Right cardiac atrium (tissue), 5 donors: ENCODE data around the gene THUMPD1. TPM values are rescaled to one million over a fixed set of nuclear protein-coding genes. Genes with fewer than 3 reads are reported as not detected.
"Not testable (repeated sequence)": the region's sequence is repeated elsewhere in the genome, so short reads cannot be mapped to it uniquely, and the experiment has no call there.

Source experiments
- ATAC-seq, 2 donors: fragments of 200-7000 bp; cut with Tn5 transposase; one replicate each; pipeline versions ENCODE4 v1.8.0 to v1.9.1; 2020; ENCODE audit warnings: moderate library complexity in 2 of 2, mild to moderate bottlenecking in 1 of 2
- DNase-seq, 3 donors: peaks; one replicate each; pipeline ENCODE4 v3.0.0-alpha.2; 2020
- H3K27ac ChIP-seq: one replicate; pipeline ENCODE4 v1.5.1; 2013; ENCODE audit warnings: mild to moderate bottlenecking, low read length, control low read depth, moderate library complexity
- H3K27me3 ChIP-seq: one replicate; pipeline ENCODE4 v1.6.1; 2013; ENCODE audit not compliant: control insufficient read depth, insufficient read depth
- H3K4me1 ChIP-seq: one replicate; pipeline ENCODE4 v1.6.1; 2013; ENCODE audit warnings: low read length; ENCODE audit not compliant: control insufficient read depth, insufficient read depth
- H3K4me3 ChIP-seq: one replicate; pipeline ENCODE4 v1.5.1; 2013; ENCODE audit warnings: low read length, control low read depth
- H3K9me3 ChIP-seq: one replicate; pipeline ENCODE4 v1.6.1; 2013; ENCODE audit warnings: low read length; ENCODE audit not compliant: control insufficient read depth
- WGBS: extraction: QIAGEN DNeasy Blood & Tissue Kit; methylation state at CpG from one replicate; pipeline ENCODE4 v1.1.7; 2013; 5-methylcytosine and 5-hydroxymethylcytosine counted together
- intact Hi-C, 4 donors: fragments of 100-400 bp; cut with DNase I; formaldehyde crosslinking; loops; one replicate each; pipeline versions ENCODE4 v1.11.0 to v1.14.0; 2022 to 2023
- polyA plus RNA-seq: library from polyadenylated mRNA; stranded (reverse); fragments of 200-250 nt; gene quantifications from one replicate; pipeline ENCODE4 v1.2.3, GENCODE V29; 2013
- total RNA-seq, 4 donors: library from RNA; stranded (reverse); fragmentation: NEBNext Ultra II Directional; extraction: Animal tissue kit (Norgen Biotek cat#: 25700); gene quantifications; one replicate each; pipeline ENCODE4 v1.2.1, GENCODE V29; 2021
- donor health status: healthy with polysubstance abuse.
- donor health status: DM: no; HTN: yes; CAD: no.
- donor health status: DM: no; HTN: no; CAD: no.
- donor health status: DM: no; HTN: yes; CAD: no; lungs with severe emphysema.
- donor health status: DM: yes; HTN: yes; CAD: no.

THUMPD1 gene
- total and polyA plus RNA-seq, 5 donors: 11.7 to 22.3 (median 21.9) TPM

- no peak for ATAC-seq
- Histone ChIP-seq H3K4me1 (no peaks in the 10 kb centered on the region), H3K9me3 (no peaks in the 10 kb centered on the region), H3K4me3 (no peak overlapping the region), H3K27ac (no peak overlapping the region), H3K27me3 (no peaks in the 10 kb centered on the region)
- no peak for DNase-seq
- 94% methylated on average over 2 of the region's 2 CpGs for WGBS
- intact Hi-C loops: no loop called here
Measured at GRCh38 chr16:20765732-20766131, 24.1 kb upstream of the THUMPD1 start.

DNA sequence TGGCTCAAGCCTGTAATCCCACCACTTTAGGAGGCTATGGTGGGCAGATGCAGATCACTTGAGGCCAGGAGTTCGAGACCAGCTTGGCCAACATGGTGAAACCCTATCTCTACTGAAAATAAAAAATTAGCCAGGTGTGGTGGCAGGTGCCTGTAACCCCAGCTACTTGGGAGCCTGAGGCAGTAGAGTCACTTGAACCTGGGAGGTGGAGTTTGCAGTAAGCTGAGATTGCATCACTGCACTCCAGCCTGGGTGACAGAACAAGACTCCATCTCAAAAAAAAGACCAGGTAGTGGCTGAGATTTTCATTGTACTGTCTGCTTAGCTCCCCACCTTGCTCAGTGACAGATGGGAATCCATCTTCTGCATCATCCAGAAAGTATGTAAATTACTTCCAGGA lies 22.8 kb upstream of the THUMPD1 start:
- WGBS: 66% methylated on average over 1 of the region's 1 CpG
- ATAC-seq, H3K4me3 ChIP-seq, H3K27me3 ChIP-seq, H3K9me3 ChIP-seq, H3K27ac ChIP-seq, intact Hi-C loops, H3K4me1 ChIP-seq, DNase-seq: not testable (repeated sequence)

GRCh38 chr16:20763461-20764232 lies 22.0 kb upstream of the THUMPD1 start, which contains the start of gene ACSM3:
Gene ACSM3, plus strand, starts transcription at chr16:20764014. Its CDS starts 6,021 bp downstream, at chr16:20770035.
- DNase-seq: peak in 1 of 3 donors; percentile 53
- intact Hi-C loops: no loop called here

DNA sequence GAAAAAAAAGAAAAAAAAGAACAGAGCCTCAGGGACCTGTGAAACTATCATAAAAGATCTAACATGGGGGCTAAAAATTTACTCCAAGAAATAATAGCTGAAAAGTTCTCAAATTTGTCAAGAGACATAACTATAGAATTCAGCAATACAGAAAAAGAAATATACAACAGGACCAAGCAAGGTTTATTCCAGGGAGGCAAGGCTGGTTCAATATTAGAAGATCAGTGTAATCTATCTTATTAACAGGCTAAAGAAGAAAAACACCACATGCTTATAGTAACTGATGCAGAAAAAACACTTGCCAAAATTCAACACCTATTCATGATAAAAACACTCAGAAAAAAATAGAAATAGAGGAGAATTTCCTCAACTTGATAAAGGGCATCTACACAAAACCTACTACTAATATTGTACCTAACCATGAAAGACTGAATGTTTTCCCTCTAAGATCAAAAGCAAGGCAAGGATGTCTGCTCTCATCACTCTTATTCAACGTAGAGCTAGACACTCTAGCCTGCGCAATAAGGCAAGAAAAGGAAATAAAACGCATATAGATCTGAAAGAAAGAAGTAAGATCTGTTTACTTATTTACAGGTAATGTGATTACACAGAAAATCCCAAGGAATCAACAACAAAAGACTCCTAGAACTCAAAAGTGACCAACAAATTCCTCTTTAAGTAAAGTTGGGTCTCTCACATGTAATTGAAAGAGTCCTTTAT lies 20.9 kb upstream of the THUMPD1 start:
- intact Hi-C loops: no loop called here
- 96% methylated on average over 3 of the region's 3 CpGs for WGBS
- no peak overlapping the region for H3K4me3 ChIP-seq

More at GRCh38 chr16:20763461-20764232, 22.0 kb upstream of the THUMPD1 start, which contains the start of gene ACSM3:
- 23% methylated on average over 10 of the region's 10 CpGs for WGBS
- no peaks in the 10 kb centered on the region for H3K9me3 ChIP-seq
- no peak within 1 kb of the TSS for H3K27ac ChIP-seq
- H3K4me3 ChIP-seq: peak within 1 kb of the TSS; percentile 46
- peak; percentile 95 to 97 for ATAC-seq
- H3K4me1 ChIP-seq: no peaks in the 10 kb centered on the region
- no peaks in the 10 kb centered on the region for H3K27me3 ChIP-seq

DNA sequence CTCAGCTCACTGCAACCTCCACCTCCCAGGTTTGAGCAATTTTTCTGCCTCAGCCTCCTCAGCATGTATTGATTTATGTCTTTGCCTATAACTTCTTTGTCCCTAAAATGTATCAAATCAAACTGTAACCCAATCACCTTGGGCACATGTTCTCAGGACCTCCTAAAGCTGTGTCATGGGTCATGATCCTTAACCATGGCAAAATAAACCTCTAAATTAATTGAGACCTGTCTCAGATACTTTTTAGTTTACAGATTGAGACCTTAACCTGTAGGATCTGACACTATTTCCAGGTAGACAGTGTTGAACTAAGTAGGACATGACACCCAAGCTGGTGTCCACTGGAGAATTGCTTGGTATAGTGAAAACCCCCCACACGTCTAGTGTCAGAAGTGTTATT lies 19.6 kb upstream of the THUMPD1 start:
- DNase-seq: no peak
- no peaks in the 10 kb centered on the region for H3K4me1 ChIP-seq
- no peak for ATAC-seq
- WGBS: 82% methylated on average over 1 of the region's 1 CpG
- intact Hi-C loops: no loop called here
- H3K27me3 ChIP-seq: no peaks in the 10 kb centered on the region
- no peak overlapping the region for H3K27ac ChIP-seq
- H3K4me3 ChIP-seq: no peak overlapping the region
- H3K9me3 ChIP-seq: no peaks in the 10 kb centered on the region

More for the DNA sequence above, 20.9 kb upstream of the THUMPD1 start:
- DNase-seq: no peak
- Histone ChIP-seq H3K27me3 (no peaks in the 10 kb centered on the region), H3K4me1 (no peaks in the 10 kb centered on the region), H3K27ac (no peak overlapping the region), H3K9me3 (no peaks in the 10 kb centered on the region)
- ATAC-seq: no peak

DNA sequence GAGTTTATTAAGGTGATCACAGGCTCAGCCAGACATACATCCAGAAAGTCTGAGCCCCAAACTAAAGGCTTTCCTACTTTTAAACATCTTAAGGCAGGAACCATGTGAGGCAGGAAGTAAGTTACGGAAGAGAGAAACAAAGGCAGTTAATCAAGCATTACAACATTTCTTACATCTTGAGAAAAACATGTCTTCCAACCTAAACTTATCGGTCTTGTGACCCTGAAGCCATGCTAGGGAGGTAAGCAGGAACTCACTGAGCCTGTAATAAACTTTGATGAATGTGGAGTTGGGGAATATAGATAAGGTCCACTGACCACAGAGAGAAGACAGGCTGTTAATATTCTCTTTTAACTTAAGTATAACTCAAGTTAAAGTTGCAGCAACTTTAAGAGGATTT lies 18.7 kb upstream of the THUMPD1 start:
- 83% methylated on average over 2 of the region's 2 CpGs for WGBS

GRCh38 chr16:20755799-20756198 lies 14.2 kb upstream of the THUMPD1 start:
- ATAC-seq, H3K4me3 ChIP-seq, H3K27ac ChIP-seq, DNase-seq, intact Hi-C loops, H3K27me3 ChIP-seq, H3K9me3 ChIP-seq, H3K4me1 ChIP-seq: not testable (repeated sequence)
- 93% methylated on average over 3 of the region's 5 CpGs for WGBS

More for the DNA sequence above, 18.7 kb upstream of the THUMPD1 start:
- Histone ChIP-seq H3K9me3 (no peaks in the 10 kb centered on the region), H3K27ac (no peak overlapping the region), H3K4me1 (no peaks in the 10 kb centered on the region), H3K27me3 (no peaks in the 10 kb centered on the region), H3K4me3 (no peak overlapping the region)
- no peak for ATAC-seq
- no peak for DNase-seq
- intact Hi-C loops: no loop called here

DNA sequence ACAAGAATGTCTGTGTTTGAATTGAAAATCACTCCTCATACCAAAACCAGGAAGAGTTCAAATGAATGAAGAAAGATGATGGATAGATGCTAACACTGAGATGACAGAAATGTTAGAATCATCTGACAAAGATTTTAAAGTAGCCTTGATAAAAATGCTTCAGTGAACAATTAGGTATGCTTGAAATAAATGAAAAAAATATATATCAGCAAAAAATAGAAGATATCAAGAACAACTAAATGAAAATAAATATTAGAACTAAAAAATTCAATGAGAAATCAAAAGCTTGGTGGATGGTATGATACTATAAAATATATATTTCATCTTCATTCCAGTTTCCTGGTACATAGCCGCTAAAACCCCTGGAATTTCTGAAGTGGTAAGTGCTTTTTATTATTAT lies 13.6 kb upstream of the THUMPD1 start:
- no peaks in the 10 kb centered on the region for H3K9me3 ChIP-seq
- 83% methylated on average over 1 of the region's 1 CpG for WGBS
- no peak for DNase-seq
- ATAC-seq: no peak
- H3K4me3 ChIP-seq: no peak overlapping the region
- intact Hi-C loops: no loop called here
- H3K4me1 ChIP-seq: no peaks in the 10 kb centered on the region
- H3K27ac ChIP-seq: no peak overlapping the region
- no peaks in the 10 kb centered on the region for H3K27me3 ChIP-seq

GRCh38 chr16:20753727-20754126 lies 12.1 kb upstream of the THUMPD1 start:
- Histone ChIP-seq H3K27ac (no peak overlapping the region), H3K4me1 (no peaks in the 10 kb centered on the region), H3K4me3 (no peak overlapping the region), H3K27me3 (no peaks in the 10 kb centered on the region), H3K9me3 (no peaks in the 10 kb centered on the region)
- ATAC-seq (no peak), DNase-seq (no peak)
- intact Hi-C loops: no loop called here
- 49% methylated on average over 1 of the region's 1 CpG for WGBS

DNA sequence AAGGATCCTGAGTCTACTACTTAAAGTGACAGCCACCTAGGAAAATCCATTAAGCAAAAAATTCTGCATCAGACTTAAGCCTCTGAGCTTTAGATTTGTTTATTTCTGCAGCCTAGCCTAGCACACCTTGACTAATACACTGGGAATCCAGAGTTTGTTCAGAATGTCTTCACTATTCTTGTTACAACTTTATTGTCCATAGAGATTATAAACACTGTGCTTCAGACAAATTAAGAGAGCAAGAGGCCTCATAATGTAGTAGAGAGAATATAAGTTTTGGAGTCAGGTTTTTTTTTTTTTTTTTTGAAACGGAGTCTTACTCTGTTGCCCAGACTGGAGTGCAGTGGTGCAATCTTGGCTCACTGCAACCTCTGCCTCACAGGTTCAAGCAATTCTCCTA lies 8.9 kb upstream of the THUMPD1 start:
- ATAC-seq: no peak
- no peaks in the 10 kb centered on the region for H3K4me1 ChIP-seq
- H3K4me3 ChIP-seq: no peak overlapping the region
- H3K27me3 ChIP-seq: no peaks in the 10 kb centered on the region
- 88% methylated on average over 1 of the region's 1 CpG for WGBS
- no peak overlapping the region for H3K27ac ChIP-seq
- H3K9me3 ChIP-seq: no peaks in the 10 kb centered on the region
- intact Hi-C loops: no loop called here
- no peak for DNase-seq

GRCh38 chr16:20749474-20749873 lies 7.9 kb upstream of the THUMPD1 start:
- intact Hi-C loops: no loop called here
- H3K4me1 ChIP-seq: no peaks in the 10 kb centered on the region
- 97% methylated on average over 1 of the region's 1 CpG for WGBS
- no peaks in the 10 kb centered on the region for H3K9me3 ChIP-seq
- H3K4me3 ChIP-seq: no peak overlapping the region
- ATAC-seq (no peak), DNase-seq (no peak)
- no peaks in the 10 kb centered on the region for H3K27me3 ChIP-seq
- H3K27ac ChIP-seq: no peak overlapping the region
